CD8-positive, alpha-beta memory T cell (primary cell): Measurements from ENCODE around the gene RP9. TPM values are rescaled to one million over a fixed set of nuclear protein-coding genes. Genes with fewer than 3 reads are reported as not detected.

ENCODE experiments used
- CTCF ChIA-PET: fragments of 350-600 bp; sonication (Branson Sonifier 250); formaldehyde crosslinking; loops from one replicate; lab custom pipeline; 2021; ENCODE audit warnings: antibody characterized with exemption; lab: Charles Lee
- POLR2A ChIA-PET: fragments of 350-600 bp; sonication (Branson Sonifier 250); formaldehyde crosslinking; loops from one replicate; lab custom pipeline; 2021; ENCODE audit warnings: antibody characterized with exemption; lab: Charles Lee
- DNase-seq, 5 donors: peaks; one replicate each; pipeline versions ENCODE4 v3.0.0 to v3.0.0-alpha.2; 2020 to 2022; ENCODE audit warnings: mixed read lengths in 1 of 5
- H3K27ac ChIP-seq: one replicate; pipeline ENCODE4 v1.7.0; 2013; ENCODE audit warnings: low read depth, mild to moderate bottlenecking, low read length, moderate library complexity
- H3K27me3 ChIP-seq: 2 replicates; pipeline ENCODE4 v1.7.0; 2013; ENCODE audit warnings: low read length, mild to moderate bottlenecking; ENCODE audit not compliant: insufficient read depth, poor library complexity, severe bottlenecking
- H3K36me3 ChIP-seq: 2 replicates; pipeline ENCODE4 v1.7.0; 2013; ENCODE audit warnings: mild to moderate bottlenecking, low read length, moderate library complexity; ENCODE audit not compliant: insufficient read depth
- H3K4me1 ChIP-seq: 2 replicates; pipeline ENCODE4 v1.7.0; 2013; ENCODE audit warnings: mild to moderate bottlenecking, low read length, moderate library complexity; ENCODE audit not compliant: insufficient read depth
- H3K4me3 ChIP-seq: 2 replicates; pipeline ENCODE4 v1.7.0; 2013; ENCODE audit warnings: mild to moderate bottlenecking, low read length
- H3K9me3 ChIP-seq: 2 replicates; pipeline ENCODE4 v1.7.0; 2013; ENCODE audit warnings: mild to moderate bottlenecking, low read length
- H3K27ac Mint-ChIP-seq, 8 donors: one replicate each; pipeline ENCODE4 v1.8.0; 2020 to 2021; ENCODE audit warnings: mixed read lengths in 8 of 8, mild to moderate bottlenecking in 6 of 8, inconsistent platforms in 3 of 8, moderate library complexity in 3 of 8
- H3K27me3 Mint-ChIP-seq, 2 donors: one replicate each; pipeline ENCODE4 v1.8.0; 2020 to 2021; ENCODE audit warnings: mixed read lengths in 2 of 2, mild to moderate bottlenecking in 1 of 2, moderate library complexity in 1 of 2
- H3K36me3 Mint-ChIP-seq, 3 donors: one replicate each; pipeline ENCODE4 v1.8.0; 2020 to 2021; ENCODE audit warnings: mixed read lengths in 3 of 3, inconsistent platforms in 1 of 3, mild to moderate bottlenecking in 1 of 3
- H3K4me1 Mint-ChIP-seq, 3 donors: one replicate each; pipeline ENCODE4 v1.8.0; 2020 to 2021; ENCODE audit warnings: mixed read lengths in 3 of 3, inconsistent platforms in 1 of 3, mild to moderate bottlenecking in 1 of 3
- H3K4me3 Mint-ChIP-seq, 7 donors: one replicate each; pipeline ENCODE4 v1.8.0; 2020 to 2021; ENCODE audit warnings: mixed read lengths in 7 of 7, mild to moderate bottlenecking in 6 of 7, moderate library complexity in 4 of 7, inconsistent platforms in 2 of 7
- H3K9me3 Mint-ChIP-seq, 5 donors: one replicate each; pipeline ENCODE4 v1.8.0; 2020 to 2022; ENCODE audit warnings: mixed read lengths in 5 of 5, mild to moderate bottlenecking in 3 of 5, moderate library complexity in 2 of 5, inconsistent platforms in 1 of 5
- polyA plus RNA-seq: library from polyadenylated mRNA; unstranded; fragments of 300-500 nt; fragmentation: Illumina TruSeq; gene quantifications from one replicate; pipeline ENCODE4 v1.2.3, GENCODE V29; 2021
- total RNA-seq, 2 experiments: library from RNA; stranded (reverse); gene quantifications; one replicate each; pipeline ENCODE4 v1.2.3, GENCODE V29; 2021

The RP9 gene
- total and polyA plus RNA-seq, 3 experiments from 2014 or later = 23.3 to 27.7 (median 26.0) TPM

GRCh38 chr7:33087858-33088257 is 21.3 kb downstream of the RP9 start:
- no peak for DNase-seq
- H3K27ac Mint-ChIP-seq = no peak overlapping the region
- Histone ChIP-seq H3K4me1 (no peaks in the 10 kb centered on the region), H3K36me3 (no peaks in the 10 kb centered on the region), H3K27me3 (no peaks in the 10 kb centered on the region), H3K4me3 (no peak overlapping the region), H3K9me3 (no peaks in the 10 kb centered on the region), H3K27ac (no peak overlapping the region)
- no peaks in the 10 kb centered on the region for H3K4me1 Mint-ChIP-seq
- peaks cover 0 to 13% of the 10 kb centered on the region in 2 donors for H3K27me3 Mint-ChIP-seq
- ChIA-PET POLR2A (no interaction called here), CTCF (no interaction called here)
- no peak overlapping the region for H3K4me3 Mint-ChIP-seq
- H3K36me3 Mint-ChIP-seq = peaks cover 0 to 5% (median 3%) of the 10 kb centered on the region in 3 donors
- H3K9me3 Mint-ChIP-seq = peaks cover 0 to 5% (median 2%) of the 10 kb centered on the region in 5 donors

GRCh38 chr7:33087356-33087755 is 21.8 kb downstream of the RP9 start:
- POLR2A ChIA-PET = no interaction called here
- Histone ChIP-seq H3K36me3 (no peaks in the 10 kb centered on the region), H3K27ac (no peak overlapping the region), H3K27me3 (no peaks in the 10 kb centered on the region), H3K4me1 (no peaks in the 10 kb centered on the region), H3K4me3 (no peak overlapping the region), H3K9me3 (no peaks in the 10 kb centered on the region)
- DNase-seq = no peak
- H3K27me3 Mint-ChIP-seq = peaks cover 0 to 14% of the 10 kb centered on the region in 2 donors
- H3K36me3 Mint-ChIP-seq = peaks cover 0 to 5% (median 0%) of the 10 kb centered on the region in 3 donors
- H3K4me3 Mint-ChIP-seq = no peak overlapping the region
- peaks cover 0 to 5% (median 2%) of the 10 kb centered on the region in 5 donors for H3K9me3 Mint-ChIP-seq
- CTCF ChIA-PET = no interaction called here
- no peak overlapping the region for H3K27ac Mint-ChIP-seq
- H3K4me1 Mint-ChIP-seq = no peaks in the 10 kb centered on the region

- Histone ChIP-seq H3K9me3 (no peaks in the 10 kb centered on the region), H3K27me3 (no peaks in the 10 kb centered on the region), H3K4me1 (peaks cover 10% of the 10 kb centered on the region), H3K27ac (no peak overlapping the region), H3K4me3 (no peak overlapping the region), H3K36me3 (no peaks in the 10 kb centered on the region)
- Mint-ChIP-seq H3K36me3 (no peaks in the 10 kb centered on the region), H3K27ac (no peak overlapping the region), H3K4me3 (no peak overlapping the region), H3K9me3 (no peaks in the 10 kb centered on the region), H3K4me1 (peaks cover 13 to 18% (median 17%) of the 10 kb centered on the region in 3 donors), H3K27me3 (peaks cover 3 to 15% of the 10 kb centered on the region in 2 donors)
- POLR2A ChIA-PET = no interaction called here
- CTCF ChIA-PET = interaction anchor here (1.0 kb wide), 1 partner anchor 17 kb away, joined by 3 read pairs; the partner anchor contains the start of gene NT5C3A
- DNase-seq = no peak
Measured at GRCh38 chr7:33079763-33080690, 29.2 kb downstream of the RP9 start.

- Histone ChIP-seq H3K9me3 (no peaks in the 10 kb centered on the region), H3K36me3 (no peaks in the 10 kb centered on the region), H3K27ac (no peak overlapping the region), H3K4me3 (no peak overlapping the region), H3K27me3 (no peaks in the 10 kb centered on the region), H3K4me1 (peaks cover 10% of the 10 kb centered on the region)
- Mint-ChIP-seq H3K36me3 (no peaks in the 10 kb centered on the region), H3K27ac (peak overlapping the region in 1 of 8 donors; percentile 5), H3K9me3 (no peaks in the 10 kb centered on the region), H3K4me3 (no peak overlapping the region), H3K27me3 (peaks cover 3 to 15% of the 10 kb centered on the region in 2 donors), H3K4me1 (peaks cover 13 to 18% (median 17%) of the 10 kb centered on the region in 3 donors)
- CTCF ChIA-PET = interaction anchor here (1.0 kb wide), 1 partner anchor 16 kb away, joined by 3 read pairs; the partner anchor contains the start of gene NT5C3A
- POLR2A ChIA-PET = no interaction called here
- DNase-seq = no peak
Measured at GRCh38 chr7:33079096-33079495, 30.1 kb downstream of the RP9 start.

GRCh38 chr7:33076737-33077136 is 32.5 kb downstream of the RP9 start:
- Histone ChIP-seq H3K9me3 (no peaks in the 10 kb centered on the region), H3K27ac (no peak overlapping the region), H3K4me1 (peaks cover 10% of the 10 kb centered on the region), H3K36me3 (no peaks in the 10 kb centered on the region), H3K4me3 (no peak overlapping the region), H3K27me3 (no peaks in the 10 kb centered on the region)
- Mint-ChIP-seq H3K36me3 (peaks cover 0 to 1% (median 0%) of the 10 kb centered on the region in 3 donors), H3K4me1 (peaks cover 13 to 18% (median 17%) of the 10 kb centered on the region in 3 donors), H3K9me3 (peaks cover 0 to 2% (median 0%) of the 10 kb centered on the region in 5 donors), H3K27ac (peak overlapping the region in 1 of 8 donors; percentile 67), H3K27me3 (peaks cover 10 to 20% of the 10 kb centered on the region in 2 donors), H3K4me3 (peak overlapping the region in 2 of 7 donors; percentile 35 to 51)
- CTCF ChIA-PET = interaction anchor here (1.8 kb wide), 1 partner anchor 230 kb away, joined by 4 read pairs; no protein-coding TSS in a partner anchor
- POLR2A ChIA-PET = no interaction called here
- DNase-seq = no peak

- DNase-seq = no peak
- Mint-ChIP-seq H3K4me1 (peaks cover 13 to 18% (median 17%) of the 10 kb centered on the region in 3 donors), H3K27me3 (peaks cover 8 to 22% of the 10 kb centered on the region in 2 donors), H3K27ac (no peak overlapping the region), H3K4me3 (no peak overlapping the region), H3K36me3 (peaks cover 0 to 7% (median 0%) of the 10 kb centered on the region in 3 donors), H3K9me3 (peaks cover 0 to 6% (median 4%) of the 10 kb centered on the region in 5 donors)
- H3K27ac ChIP-seq = no peak overlapping the region
- ChIA-PET CTCF (interaction anchor here (1.4 to 1.8 kb wide), 2 partner anchors 13 to 229 kb away, joined by 3 to 4 read pairs; no protein-coding TSS in a partner anchor), POLR2A (no interaction called here)
- H3K27me3 ChIP-seq = no peaks in the 10 kb centered on the region
- H3K36me3 ChIP-seq = no peaks in the 10 kb centered on the region
- peaks cover 10% of the 10 kb centered on the region for H3K4me1 ChIP-seq
- H3K4me3 ChIP-seq = no peak overlapping the region
- H3K9me3 ChIP-seq = no peaks in the 10 kb centered on the region
Measured at GRCh38 chr7:33075818-33076518, 33.2 kb downstream of the RP9 start.

- H3K4me1 Mint-ChIP-seq = peaks cover 13 to 18% (median 17%) of the 10 kb centered on the region in 3 donors
- no peak overlapping the region for H3K27ac Mint-ChIP-seq
- Histone ChIP-seq H3K4me3 (no peak overlapping the region), H3K27ac (no peak overlapping the region), H3K27me3 (no peaks in the 10 kb centered on the region), H3K36me3 (no peaks in the 10 kb centered on the region), H3K9me3 (peaks cover 8% of the 10 kb centered on the region), H3K4me1 (peaks cover 10% of the 10 kb centered on the region)
- no peak overlapping the region for H3K4me3 Mint-ChIP-seq
- peaks cover 0 to 22% (median 0%) of the 10 kb centered on the region in 3 donors for H3K36me3 Mint-ChIP-seq
- peaks cover 11 to 32% of the 10 kb centered on the region in 2 donors for H3K27me3 Mint-ChIP-seq
- peaks cover 0 to 16% (median 12%) of the 10 kb centered on the region in 5 donors for H3K9me3 Mint-ChIP-seq
- POLR2A ChIA-PET = interaction anchor here (1.4 kb wide), 1 partner anchor 11 kb away, joined by 4 read pairs; the partner anchor contains the start of gene NT5C3A
- DNase-seq = no peak
- CTCF ChIA-PET = interaction anchor here (0.7 to 1.3 kb wide), 2 partner anchors 37 to 130 kb away, joined by 3 read pairs; no protein-coding TSS in a partner anchor
Measured at GRCh38 chr7:33073243-33073642, 36.0 kb downstream of the RP9 start.
